ENCODE data around the gene RBMS3.

The RBMS3 gene

DNA sequence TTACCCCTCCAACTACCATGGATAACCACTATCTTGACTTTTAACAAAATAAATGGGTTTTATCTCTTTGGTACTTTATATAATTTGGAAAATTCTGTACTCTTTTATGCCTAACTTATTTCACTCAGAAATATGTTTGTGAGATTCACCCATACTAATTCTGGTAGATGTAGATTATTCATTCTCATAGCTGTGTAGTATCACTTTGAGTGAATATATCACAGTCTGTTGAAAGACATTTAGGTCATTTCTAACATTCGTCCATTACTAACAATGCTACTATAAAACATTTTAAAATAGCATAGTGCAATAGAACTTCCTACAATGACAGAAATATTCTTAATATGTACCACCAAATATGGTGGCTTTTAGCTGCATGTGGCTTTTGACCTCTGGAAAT is 542.4 kb downstream of the RBMS3 start:
- DNase-seq: no peak

DNA sequence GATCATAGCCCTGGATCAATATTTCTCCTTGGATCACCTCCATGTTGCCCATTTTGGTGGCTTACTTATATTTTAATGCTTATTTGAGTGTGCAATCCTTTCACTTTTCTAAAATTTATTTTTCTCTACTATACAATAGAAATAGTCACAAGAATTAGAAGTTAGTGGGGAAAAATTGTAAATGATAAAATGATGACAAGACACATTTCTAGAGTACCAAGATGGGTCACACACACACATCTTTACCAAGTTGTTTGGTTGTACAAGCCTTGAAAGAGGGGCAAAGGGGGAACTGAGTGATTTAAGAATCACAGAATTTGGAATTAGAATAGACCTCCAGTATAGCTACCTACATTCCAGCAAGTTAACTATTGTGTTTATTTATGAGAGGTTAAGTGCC is 545.8 kb downstream of the RBMS3 start:
- no peak for DNase-seq

DNA sequence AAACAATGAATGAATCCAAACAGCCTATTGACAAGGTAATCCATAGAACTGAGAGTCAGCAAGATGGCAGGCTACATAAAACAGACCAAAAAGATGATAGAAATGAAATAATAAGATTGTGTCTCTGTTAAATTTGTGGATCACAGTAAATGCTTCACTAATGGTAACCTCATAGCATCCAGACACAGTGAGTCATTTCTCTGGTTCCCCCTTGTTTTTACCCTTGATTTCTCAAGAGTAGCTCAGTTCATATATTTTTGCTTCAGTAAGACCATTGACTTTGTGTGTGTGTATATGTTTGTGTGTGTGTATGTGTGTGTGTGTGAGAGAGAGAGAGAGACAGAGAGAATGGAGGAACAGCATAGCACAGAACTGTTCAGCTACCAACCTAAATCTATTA is 546.9 kb downstream of the RBMS3 start:
- DNase-seq: no peak

DNA sequence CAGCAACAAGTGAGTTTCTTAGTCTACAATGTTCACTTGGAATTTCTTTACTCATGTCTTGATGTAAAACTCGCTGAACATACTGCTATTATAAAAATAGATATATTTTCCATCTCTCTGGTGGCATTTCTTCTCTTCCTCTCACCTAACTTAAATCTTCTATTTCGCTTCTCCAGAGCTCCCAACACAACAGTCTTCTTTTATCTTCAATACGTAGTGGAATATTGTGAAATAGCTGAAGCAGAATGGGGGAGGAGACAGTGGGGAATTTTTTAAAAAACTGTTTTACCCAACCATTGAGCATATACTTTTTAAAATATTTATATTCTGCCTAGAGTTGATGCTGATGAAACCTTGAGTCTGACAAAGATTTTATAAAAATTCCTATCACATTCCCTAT is 548.5 kb downstream of the RBMS3 start:
- no peak for DNase-seq

DNA sequence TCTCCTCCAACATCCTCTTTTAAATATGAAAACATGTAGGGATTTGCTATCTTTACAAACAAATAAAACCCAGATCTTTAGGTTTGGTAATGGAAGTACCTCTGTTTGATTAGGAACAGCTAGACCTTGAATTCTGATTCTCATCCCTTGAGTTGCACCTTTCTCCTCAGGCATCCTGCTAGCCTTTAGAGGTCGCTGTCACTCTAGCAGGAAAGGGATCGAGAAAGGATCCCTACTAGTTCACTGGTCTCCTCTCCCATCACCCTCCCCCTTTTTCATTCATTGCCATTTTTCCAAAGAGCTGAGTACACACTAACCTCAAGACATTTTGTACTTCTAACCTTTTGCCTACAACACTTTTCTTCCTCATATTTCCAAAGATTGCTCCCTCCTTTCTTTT is 569.8 kb downstream of the RBMS3 start:
- no peak for DNase-seq

DNA sequence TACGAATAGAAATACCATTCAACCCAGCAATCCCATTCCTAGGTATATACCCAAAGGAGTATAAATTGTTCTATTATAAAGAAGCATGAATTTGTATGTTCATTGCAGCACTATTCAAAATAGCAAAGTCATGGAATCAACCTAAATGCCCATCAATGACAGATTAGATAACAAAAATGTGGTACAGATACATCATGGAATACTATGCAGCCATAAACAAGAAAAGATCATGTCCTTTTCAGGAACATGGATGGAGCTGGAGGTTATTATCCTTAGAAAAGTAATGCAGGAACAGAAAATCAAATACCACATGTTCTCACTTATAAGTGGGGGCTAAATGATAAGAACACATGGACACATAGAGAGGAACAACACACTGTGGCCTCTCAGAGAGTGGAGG is 571.9 kb downstream of the RBMS3 start:
- DNase-seq: no peak

DNA sequence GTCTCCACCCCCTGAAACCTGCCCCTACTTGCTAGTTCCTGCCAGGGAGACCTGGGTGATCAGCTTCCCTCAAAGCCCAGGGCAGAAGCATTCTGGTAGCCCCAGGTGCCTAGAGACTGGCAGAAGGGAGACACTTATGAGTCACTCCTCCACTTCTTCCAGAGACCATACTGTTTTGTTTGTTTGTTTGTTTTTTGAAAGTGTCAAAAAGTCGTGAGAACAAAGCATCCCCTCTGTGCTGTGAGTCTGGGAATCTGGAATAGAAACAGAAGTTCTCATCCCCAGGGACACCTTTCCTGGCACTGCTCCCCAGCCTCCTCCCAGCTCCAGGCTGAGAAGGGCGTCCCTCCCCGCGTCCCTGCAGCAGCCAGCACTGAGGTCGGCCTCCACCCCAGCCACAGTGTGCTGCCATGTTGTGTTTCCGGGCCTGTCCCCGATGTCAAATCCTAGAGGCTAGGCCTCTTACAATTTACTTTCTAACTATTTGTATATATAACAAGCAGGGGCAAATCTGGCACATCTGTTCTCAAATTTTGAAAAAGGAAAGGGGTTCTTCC is 573.0 kb downstream of the RBMS3 start:
- no peak for DNase-seq

DNA sequence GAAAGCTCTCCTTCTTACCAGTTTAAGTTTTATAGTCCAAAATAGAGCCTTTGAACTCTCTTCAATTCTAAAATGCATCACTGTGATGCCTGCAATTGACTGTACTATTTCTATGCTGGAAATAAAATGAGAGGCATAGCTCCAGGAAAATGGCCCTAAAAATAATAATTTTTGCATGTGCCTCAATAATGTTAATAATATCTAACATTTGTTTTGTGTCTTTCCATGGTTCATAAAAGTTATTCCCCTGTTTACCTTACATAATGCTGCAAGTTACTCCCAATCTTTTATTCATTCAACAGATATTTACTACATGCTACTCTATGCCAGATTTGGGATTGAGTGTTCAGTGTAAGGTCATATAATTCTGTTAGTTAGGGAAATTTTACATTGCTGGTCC is 574.0 kb downstream of the RBMS3 start:
- no peak for DNase-seq

DNA sequence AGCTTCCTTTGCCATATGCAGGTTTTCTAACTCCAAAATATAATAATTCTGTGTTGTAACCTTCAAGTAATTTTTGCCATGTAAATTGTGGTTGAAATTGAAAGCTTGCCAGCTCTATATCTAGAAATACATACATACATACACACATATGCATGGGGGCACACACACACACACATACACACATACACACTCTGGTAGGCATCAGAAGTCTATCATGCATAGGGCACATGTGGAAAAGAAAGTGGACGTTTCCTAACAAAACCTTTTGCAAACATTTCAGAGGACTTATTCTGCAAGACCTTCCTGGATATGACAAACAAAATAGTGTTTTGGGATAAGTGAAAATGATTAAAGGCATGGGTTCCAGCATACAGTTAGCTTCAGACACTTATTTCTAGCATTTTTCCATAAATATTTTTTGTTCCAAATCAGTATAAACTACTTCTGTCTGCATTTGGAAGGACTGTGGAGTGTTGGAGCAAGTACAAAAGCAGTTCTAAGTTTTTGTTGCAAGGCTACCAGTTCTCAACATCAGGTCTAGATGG is 578.9 kb downstream of the RBMS3 start:
- no peak for DNase-seq

DNA sequence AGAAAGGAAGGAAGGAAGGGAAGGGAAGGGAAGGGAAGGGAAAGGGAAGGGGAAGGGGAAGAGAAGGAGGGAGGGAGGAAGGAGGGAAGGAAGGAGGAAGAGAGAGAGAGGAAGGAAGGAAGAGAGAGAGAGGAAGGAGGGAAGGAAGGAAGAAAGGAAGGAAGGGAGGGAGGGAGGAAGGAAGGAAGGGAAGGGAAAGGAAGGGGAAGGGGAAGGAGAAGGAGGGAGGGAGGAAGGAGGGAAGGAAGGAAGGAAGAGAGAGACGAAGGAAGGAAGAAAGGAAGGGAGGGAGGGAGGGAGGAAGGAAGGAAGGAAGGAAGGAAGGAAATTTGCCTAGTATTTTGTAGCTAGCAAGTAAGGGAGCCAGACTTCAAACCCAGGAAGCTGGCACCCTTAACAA is 583.9 kb downstream of the RBMS3 start:
- DNase-seq: no peak

DNA sequence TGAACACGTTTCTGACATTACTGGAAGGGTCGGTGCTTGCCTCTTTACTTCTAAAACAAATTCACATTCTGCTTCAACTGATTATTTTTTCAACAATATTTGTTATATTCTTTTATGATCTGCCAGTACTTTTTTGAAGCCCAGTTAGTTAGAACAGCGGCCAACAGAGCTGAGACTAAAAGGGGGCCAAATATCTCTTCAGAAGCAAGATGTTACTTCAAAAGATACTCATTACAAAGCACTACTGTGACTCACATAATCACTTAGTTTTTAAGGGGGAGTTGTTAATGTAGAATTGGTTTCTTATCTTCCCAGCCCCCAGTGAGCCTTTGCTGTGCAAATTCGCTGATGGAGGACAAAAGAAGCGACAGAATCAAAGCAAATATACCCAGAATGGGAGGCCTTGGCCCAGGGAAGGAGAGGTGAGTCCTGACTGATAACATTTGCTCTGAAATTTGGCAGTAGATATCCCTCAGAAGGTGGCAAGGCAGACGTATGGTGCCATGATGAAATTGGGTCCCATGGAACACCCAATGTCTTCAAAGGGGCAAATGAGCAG is 587.8 kb downstream of the RBMS3 start:
- no peak for DNase-seq

DNA sequence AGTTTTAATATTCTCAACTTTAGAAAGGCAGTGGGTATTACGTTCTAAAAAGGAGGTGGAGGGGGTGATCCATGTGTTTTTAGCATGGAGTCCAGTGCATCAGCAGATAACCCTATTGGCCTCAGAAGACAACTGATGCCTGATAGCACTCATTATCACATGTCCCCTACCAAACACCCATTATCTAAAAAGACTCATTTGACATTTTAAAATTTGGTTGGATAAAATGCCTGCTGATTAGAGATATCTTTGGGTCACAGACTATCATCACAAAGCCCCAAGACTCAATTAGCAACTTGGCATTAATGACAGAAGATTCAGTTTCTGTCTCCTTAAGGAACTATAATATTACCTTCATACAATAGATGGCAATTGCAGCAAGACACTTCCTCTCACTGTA is 589.3 kb downstream of the RBMS3 start:
- DNase-seq: no peak

DNA sequence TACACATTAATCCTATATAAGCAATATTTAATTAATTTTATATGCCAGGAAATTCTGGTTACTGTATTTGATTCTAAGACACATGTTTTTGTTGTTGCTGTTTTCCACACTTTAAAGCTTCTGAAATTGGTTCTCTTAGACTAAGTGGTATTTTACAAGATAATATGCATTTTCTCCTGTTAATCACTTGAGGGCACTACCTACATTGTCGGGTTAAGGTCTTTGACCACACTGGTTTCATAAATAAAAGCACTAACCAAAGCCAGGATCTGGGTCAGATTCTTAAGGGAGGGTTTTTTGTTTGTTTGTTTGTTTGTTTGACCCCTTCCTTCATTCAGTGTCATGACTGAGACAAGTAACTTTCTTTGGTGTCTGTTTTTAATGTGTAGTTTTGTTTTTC is 590.2 kb downstream of the RBMS3 start:
- no peak for DNase-seq

DNA sequence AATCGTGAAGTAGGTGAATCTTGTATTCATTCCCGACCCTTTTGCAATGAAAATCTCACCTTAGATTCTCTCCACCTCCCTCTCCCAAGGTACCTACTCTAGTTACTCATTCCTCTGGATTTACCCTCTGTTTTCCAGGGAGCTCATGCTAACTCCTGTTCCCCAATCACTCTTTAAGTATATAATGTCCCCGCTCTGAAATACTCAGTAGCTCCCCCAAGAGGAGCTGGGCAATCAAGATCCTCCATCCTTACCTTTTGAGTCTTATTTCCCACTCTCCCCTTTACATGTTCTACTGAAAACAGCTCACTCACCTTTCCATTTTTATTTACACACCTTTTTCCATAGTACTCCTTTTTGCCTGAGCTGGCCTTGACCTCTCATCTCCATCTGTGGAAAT is 599.9 kb downstream of the RBMS3 start:
- DNase-seq: no peak

DNA sequence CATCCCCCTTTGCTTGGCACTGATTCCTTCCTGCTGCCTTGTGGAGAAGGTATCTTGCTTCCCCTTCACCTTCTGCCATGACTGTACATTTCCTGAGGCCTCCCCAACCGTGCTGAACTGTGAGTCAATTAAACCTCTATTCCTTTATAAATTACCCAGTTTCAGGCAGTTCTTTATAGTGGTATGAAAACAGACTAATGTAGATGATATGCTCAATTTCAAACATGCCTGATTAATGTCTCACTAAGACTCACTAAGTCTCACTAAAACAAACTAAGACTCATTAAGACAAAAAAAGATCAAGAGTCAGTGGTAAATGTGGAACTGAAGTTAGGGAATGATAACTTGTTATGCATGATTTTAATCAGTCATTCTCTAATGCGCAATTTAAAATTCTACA is 606.6 kb downstream of the RBMS3 start:
- no peak for DNase-seq

DNA sequence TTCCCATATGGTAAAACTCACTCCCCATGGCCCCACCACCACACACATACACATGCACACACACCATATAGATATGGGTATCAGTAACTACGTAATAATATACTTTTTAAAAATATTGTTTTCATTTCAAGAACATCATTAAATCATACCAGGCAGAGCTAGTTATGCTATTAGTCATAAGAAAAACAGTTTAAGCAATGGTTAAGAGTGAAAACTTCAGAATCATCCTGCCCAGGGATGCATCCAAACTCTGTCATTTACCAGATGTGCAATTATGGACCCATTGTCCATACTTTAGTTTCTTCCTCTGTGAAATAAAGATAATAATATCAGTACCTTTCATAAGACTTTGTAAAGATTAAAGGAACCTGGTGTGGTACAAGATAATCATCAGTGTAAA is 608.3 kb downstream of the RBMS3 start:
- DNase-seq: no peak

DNA sequence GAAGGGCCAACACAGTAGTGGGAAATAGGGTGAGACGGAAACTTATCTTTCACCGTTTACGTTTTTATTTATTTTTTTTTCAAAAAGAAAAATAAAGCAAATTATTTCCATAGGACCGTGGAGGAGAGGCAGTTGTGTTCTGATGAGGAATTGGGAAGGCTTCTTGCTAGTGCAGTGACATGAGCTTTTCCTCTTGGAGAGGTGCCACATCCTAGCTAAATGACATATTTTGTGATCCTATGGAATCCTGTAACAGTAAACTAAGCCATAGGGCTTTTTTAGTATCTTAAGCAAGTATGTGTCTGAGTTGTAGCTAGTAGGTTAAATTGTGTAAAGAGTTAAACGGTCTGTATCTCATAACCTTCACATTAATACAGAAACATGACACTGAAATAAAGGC is 609.9 kb downstream of the RBMS3 start:
- no peak for DNase-seq

DNA sequence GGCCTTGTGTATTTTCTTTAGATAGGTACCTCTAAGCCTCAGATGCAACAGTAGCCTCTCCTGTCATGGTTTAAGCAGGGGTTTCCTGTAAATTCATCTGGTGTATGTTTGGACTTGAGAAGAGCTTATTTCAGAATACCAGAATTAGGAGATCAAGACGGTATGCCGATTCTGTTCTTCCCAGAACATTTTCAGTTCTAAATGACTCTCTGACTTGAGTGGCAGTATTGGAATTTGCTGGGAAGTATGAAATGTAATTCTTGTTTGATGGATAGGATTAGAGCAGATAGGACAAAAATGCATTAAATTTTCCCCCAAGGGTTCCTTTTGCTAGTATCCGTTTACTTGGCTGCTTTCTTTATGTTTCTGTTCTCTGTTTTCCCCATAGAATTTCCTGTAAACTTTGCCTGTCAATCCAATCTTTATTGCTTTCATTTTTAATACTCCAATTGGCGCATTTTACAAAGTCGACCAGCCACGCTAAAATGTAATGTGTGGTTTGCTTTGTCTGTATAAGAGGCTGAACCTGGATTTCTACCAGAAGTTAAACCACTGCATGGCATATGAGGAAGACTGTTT is 612.2 kb downstream of the RBMS3 start:
- DNase-seq: no peak

DNA sequence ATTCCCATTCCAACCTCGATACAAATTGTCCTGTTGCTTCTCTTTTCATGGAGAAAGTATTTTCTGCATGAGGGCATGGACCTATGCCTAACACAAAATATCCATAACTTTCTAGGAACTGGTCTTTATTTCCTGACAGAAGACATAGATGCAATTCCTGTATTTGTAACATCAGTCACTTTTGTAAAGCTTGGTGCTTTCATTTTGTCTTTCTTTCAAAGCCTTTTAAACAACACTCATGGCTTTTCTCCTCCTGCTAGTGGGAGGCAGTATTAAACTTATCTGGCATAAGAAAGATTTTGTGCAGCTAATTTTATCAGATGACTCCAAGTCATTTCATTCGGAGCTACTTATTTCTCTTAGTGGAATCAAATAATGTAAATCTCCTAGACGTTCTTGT is 616.0 kb downstream of the RBMS3 start:
- no peak for DNase-seq

DNA sequence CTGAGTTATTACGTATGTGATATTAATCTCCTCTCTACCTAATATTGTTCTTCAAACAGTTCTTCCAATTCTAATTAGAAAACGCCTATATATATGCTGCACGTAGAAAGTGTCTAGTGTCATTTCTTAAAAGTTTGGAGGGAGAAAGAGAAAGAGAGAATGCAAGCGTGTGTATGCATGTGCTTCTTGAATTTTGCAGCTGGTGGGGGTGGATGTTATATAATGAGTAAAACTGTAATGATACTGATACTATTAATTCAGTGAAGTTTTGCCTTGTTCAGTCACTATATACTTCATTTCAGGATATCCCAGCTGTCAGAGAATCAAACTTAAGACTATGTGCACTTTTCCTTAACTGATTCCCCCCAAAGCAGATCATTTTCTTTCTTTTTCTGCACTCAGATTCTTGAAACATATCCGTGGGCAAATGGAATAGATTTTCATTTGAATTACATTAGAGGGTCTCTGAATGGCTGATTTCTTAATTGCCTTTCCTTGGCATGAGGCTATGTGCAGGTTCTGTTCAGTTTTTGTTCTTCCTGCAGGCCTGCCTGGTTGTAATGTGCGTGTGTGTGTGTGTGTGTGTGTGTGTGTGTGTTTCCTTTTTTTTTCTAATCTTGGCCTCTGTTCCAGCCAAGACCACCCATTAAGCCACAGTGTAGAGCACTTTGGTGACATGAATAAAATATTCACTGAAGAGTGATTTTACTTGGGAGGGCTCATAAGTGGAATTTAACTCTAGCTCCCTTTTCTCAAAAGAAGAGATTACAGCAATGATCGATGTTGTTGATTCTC is 617.5 kb downstream of the RBMS3 start:
- DNase-seq: no peak

DNA sequence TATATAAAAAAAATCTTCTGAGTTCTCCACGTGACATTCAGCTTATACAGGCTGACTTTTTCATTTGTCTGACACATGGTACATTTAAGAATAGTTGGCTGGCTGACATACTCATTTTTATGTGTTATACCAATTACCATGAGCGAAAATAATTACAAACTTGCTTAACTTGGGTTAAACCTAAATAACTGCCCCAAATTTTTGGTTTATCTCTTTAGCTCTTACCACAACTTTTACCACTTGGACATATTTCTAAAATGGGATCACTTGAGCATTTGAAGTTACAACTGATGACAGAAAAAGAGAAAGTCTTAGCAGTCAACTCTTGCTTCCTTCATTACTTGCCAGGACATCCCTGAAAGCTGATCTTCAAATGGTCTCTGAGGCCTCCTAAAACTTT is 618.1 kb downstream of the RBMS3 start:
- DNase-seq: no peak

DNA sequence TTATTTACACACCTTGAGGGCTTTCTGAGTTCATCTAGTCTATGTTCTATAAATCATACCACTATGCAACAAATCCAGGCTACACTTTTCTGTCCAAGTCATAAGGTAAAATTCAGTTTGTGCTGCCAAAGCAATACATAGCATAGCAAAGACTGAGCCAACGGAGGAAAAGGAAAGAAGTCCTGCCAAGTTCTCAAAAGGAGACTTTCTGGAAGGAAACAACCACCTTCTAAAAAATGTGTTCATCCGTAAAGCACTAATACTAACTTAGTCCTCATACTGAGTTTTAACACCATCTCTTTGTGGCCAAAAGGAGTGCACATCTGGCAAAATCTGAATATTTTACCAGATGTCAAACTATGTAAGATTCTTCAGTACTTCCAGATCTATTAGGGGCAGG is 620.2 kb downstream of the RBMS3 start:
- no peak for DNase-seq

DNA sequence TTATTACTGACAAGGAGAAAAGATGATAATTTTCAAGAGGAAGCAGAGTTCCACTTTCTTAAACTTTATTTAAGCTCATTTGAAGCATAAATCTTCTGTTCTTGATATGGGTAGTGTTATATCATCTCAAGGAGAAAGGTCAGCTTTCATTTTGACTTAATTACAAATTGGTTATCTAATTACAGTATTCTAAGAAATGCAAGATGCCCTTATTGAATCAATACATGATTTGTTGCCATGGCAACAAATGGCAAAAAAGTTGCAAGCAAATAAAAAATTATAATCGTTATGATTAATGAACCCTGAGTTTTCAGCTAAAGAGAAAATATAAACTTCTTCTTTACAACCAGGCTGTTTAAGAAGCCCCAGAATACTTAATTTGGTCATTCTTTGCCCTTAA is 622.7 kb downstream of the RBMS3 start:
- DNase-seq: no peak

DNA sequence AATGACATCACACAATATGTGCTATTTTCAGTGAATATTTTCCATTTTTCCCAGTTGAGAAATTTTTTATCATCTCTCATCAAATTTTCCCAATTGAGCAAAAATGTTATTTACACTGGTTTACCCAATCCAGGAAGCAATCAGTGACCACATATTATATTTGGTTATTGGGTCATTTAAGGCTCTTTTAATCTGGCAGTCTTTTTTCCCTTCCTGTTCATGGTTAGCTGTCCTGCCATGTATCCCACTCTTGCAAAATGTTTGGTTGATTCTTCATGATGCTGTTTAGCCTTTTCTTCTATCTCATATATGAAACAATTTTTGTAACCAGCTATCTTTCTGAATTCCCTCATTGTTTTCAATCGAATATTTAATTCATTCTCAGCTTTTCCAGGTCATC is 626.0 kb downstream of the RBMS3 start:
- DNase-seq: no peak

All from C1 segment of cervical spinal cord (tissue), 14 donors.